ENCODE results near the gene ARPC2. TPM values are rescaled to one million over a fixed set of nuclear protein-coding genes. Genes with fewer than 3 reads are reported as not detected.

The ARPC2 gene
- total RNA-seq, 1 donor from 2014 or later, result 357 TPM

DNA sequence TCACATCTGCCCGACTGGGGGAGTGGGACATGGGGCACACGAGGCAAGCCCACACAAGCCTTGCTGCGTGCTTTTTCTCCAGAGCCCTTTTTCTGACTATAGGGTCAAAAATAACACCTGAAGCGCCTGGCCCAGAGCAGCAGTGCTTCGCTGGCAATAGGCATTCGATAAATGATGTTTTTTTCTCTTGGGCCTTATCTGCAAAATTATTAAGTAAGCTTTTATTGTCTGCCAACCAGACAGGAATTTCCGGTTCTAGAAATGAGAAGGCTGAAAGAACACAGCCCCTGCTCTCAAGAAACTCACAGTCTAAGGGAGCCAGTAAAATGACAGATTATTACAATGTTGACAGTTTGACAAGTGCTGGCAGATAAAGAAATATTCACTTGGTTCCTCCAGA lies 78.0 kb downstream of the ARPC2 start:
- ATAC-seq (no peak), DNase-seq (no peak)
- peaks cover 45% of the 10 kb centered on the region for H3K4me1 ChIP-seq
- no peaks in the 10 kb centered on the region for H3K9me3 ChIP-seq
- no peaks in the 10 kb centered on the region for H3K36me3 ChIP-seq
- TF ChIP-seq, protein P1, sequence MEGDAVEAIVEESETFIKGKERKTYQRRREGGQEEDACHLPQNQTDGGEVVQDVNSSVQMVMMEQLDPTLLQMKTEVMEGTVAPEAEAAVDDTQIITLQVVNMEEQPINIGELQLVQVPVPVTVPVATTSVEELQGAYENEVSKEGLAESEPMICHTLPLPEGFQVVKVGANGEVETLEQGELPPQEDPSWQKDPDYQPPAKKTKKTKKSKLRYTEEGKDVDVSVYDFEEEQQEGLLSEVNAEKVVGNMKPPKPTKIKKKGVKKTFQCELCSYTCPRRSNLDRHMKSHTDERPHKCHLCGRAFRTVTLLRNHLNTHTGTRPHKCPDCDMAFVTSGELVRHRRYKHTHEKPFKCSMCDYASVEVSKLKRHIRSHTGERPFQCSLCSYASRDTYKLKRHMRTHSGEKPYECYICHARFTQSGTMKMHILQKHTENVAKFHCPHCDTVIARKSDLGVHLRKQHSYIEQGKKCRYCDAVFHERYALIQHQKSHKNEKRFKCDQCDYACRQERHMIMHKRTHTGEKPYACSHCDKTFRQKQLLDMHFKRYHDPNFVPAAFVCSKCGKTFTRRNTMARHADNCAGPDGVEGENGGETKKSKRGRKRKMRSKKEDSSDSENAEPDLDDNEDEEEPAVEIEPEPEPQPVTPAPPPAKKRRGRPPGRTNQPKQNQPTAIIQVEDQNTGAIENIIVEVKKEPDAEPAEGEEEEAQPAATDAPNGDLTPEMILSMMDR (IDR thresholded peaks at IDR 0.05), result no peak
- H3K27ac ChIP-seq, result peak overlapping the region; percentile 74
- H3K4me3 ChIP-seq, result no peak overlapping the region
- intact Hi-C loops (cut with DNase I), result loop anchor here (10.0 kb wide), 1 partner anchor 100 kb away; the partner anchor contains the start of gene CTDSP1
- H3K27me3 ChIP-seq, result no peaks in the 10 kb centered on the region

DNA sequence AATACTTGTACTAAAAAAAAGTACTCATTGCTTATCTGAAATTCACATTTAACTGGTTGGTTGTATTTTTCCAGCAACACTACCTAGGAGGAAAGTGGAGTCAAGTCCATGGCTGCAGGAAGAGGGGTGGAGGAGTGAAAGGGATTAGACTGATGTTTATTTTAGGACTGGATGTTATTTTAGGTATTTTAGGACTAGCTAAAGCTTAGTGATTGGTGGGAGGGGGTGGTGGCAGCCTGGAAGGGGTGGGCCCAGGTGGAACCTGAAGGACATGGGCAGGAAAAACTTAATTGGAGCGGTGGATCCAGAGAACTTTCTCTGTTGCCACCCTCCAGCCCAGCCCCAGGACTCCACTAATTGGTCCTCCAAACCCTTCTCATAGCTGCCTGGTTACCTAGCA lies 79.2 kb downstream of the ARPC2 start:
- no peak overlapping the region for H3K27ac ChIP-seq
- H3K27me3 ChIP-seq, result no peaks in the 10 kb centered on the region
- TF ChIP-seq, protein P1 (IDR thresholded peaks at IDR 0.05), result no peak
- no peaks in the 10 kb centered on the region for H3K9me3 ChIP-seq
- ATAC-seq (no peak), DNase-seq (no peak)
- intact Hi-C loops (cut with DNase I), result loop anchor here (10.0 kb wide), 1 partner anchor 99 kb away; the partner anchor contains the start of gene CTDSP1
- H3K4me1 ChIP-seq, result peaks cover 33% of the 10 kb centered on the region
- no peaks in the 10 kb centered on the region for H3K36me3 ChIP-seq
- H3K4me3 ChIP-seq, result no peak overlapping the region

- Histone ChIP-seq H3K27me3 (no peaks in the 10 kb centered on the region), H3K27ac (peak overlapping the region; percentile 63), H3K4me3 (no peak overlapping the region), H3K9me3 (no peaks in the 10 kb centered on the region), H3K36me3 (no peaks in the 10 kb centered on the region), H3K4me1 (peaks cover 31% of the 10 kb centered on the region)
- TF ChIP-seq, protein P1 (IDR thresholded peaks at IDR 0.05), result no peak
- intact Hi-C loops (cut with DNase I), result loop anchor here (10.0 kb wide), 1 partner anchor 98 kb away; the partner anchor contains the start of gene CTDSP1
- ATAC-seq (no peak), DNase-seq (no peak)
These were observed 79.9 kb downstream of the ARPC2 start for GRCh38 chr2:218296847-218297246.

DNA sequence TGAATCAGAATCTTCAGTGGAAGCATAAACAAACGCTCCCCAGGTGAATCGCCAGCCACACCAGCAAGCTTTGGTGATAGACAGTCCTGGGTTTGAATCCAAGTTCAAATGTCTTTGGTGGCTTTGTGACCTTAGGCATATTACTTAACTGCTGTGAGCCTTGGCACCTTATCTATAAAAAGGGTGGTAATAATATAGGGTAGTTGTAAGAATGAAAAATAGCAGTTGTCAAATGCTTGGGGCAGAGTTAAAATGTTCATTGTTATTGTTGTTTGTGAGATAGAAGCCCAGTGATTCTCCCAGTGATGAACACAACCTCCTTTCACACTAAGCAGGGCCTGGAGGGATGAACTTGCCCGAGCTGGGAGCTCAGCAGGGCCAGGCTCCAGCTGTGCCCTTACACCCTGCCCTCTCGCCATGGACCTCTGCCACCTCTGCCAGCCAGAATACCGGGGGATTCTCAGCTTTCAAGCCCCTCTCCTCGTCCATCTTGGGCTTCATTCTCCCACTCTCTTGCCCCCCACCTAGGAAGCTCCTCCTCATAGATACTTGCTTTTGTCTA lies 81.4 kb downstream of the ARPC2 start:
- H3K9me3 ChIP-seq, result no peaks in the 10 kb centered on the region
- H3K36me3 ChIP-seq, result no peaks in the 10 kb centered on the region
- H3K27ac ChIP-seq, result peak overlapping the region; percentile 63
- H3K4me1 ChIP-seq, result peaks cover 22% of the 10 kb centered on the region
- intact Hi-C loops (cut with DNase I), result loop anchor here (10.0 kb wide), 1 partner anchor 96 kb away; the partner anchor contains the start of gene CTDSP1
- no peak for DNase-seq
- H3K4me3 ChIP-seq, result no peak overlapping the region
- TF ChIP-seq, protein P1 (IDR thresholded peaks at IDR 0.05), result no peak
- no peaks in the 10 kb centered on the region for H3K27me3 ChIP-seq
- no peak for ATAC-seq

GRCh38 chr2:218300141-218300540 lies 83.2 kb downstream of the ARPC2 start:
- no peak overlapping the region for H3K27ac ChIP-seq
- H3K9me3 ChIP-seq, result no peaks in the 10 kb centered on the region
- H3K4me1 ChIP-seq, result peaks cover 5% of the 10 kb centered on the region
- no peak overlapping the region for H3K4me3 ChIP-seq
- intact Hi-C loops (cut with DNase I), result loop anchor here (10.0 kb wide), 1 partner anchor 55 kb away; the partner anchor contains the start of gene CATIP
- ATAC-seq (no peak), DNase-seq (no peak)
- no peaks in the 10 kb centered on the region for H3K36me3 ChIP-seq
- TF ChIP-seq, protein P1 (IDR thresholded peaks at IDR 0.05), result no peak
- H3K27me3 ChIP-seq, result no peaks in the 10 kb centered on the region
